GM04504 (cell line): ENCODE data around the gene ZMYM2.

Experiments used
- DNase-seq: peaks from one replicate; pipeline ENCODE4 v3.0.0-alpha.2; 2012; ENCODE audit warnings: low read depth

ZMYM2 gene

GRCh38 chr13:20105161-20105689 is 146.7 kb downstream of the ZMYM2 start:
- no peak for DNase-seq

DNA sequence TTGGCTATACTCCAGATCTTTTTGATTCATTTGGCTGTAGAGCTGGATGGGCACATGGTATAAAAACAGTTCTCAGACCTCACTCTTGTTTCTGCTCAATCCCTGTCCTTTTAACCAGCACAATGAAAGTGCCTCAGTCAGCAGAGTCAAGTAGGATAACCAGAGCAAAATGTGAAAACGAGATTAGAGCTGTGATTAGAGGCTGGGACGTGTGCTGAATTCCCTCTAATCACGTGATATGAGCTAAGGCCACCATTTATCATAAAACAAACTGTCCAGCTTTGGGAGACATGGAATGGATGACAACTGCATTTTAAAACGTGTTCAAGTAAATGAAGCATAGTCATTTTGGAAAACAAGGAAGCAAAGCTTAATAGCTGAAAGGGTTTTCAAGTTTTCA is 148.2 kb downstream of the ZMYM2 start:
- DNase-seq: no peak

GRCh38 chr13:20109037-20109436 is 150.5 kb downstream of the ZMYM2 start:
- no peak for DNase-seq

GRCh38 chr13:20114066-20114610 is 155.6 kb downstream of the ZMYM2 start:
- no peak for DNase-seq

- no peak for DNase-seq
Measured at GRCh38 chr13:20116213-20116612, 157.7 kb downstream of the ZMYM2 start.

DNA sequence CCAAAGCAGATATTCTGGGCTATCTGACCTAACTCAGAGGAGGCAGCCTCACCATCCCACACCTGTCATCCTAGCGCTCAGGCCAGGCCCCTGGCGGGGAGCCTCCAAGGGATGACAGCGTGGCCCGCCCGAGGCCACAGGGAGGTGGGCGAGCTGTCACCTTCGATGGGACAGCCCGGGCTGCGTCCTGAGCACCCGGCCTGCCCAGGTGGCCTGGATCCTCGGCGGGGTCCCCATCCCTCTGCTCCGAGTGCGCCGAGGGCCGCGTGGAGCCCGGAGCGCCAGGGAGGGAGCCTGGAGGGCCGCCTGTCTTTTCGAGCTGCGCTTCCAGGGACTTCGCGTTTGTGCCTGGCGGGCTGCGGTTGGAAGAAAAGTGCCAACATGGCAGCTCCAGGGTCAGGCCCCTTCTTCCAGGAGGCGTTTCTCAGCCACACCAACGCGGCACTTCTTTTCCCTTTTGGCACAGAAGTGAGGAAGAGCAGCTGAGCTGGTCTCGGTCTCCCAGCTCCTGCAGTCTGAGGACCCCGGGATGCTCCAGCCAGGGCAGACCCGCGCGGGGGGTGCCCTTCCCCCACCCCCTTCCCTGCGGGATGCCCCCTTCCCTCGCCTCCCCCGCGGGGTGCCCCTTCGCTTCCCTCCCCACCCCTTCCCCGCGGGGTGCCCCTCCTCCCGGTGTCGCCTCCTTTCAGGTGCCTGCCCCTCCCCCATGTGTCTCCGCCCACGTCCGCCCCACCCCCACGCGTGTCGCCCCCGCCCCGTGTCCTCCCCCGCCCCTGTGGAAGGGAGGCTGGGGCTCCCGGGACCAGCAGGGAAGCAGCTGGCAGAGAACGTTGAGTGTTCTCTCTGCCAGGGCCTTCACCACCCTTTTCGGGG is 160.0 kb downstream of the ZMYM2 start:
- DNase-seq: no peak

GRCh38 chr13:20119960-20120359 is 161.4 kb downstream of the ZMYM2 start:
- no peak for DNase-seq

GRCh38 chr13:20121159-20121525 is 162.6 kb downstream of the ZMYM2 start:
- DNase-seq: no peak

GRCh38 chr13:20124303-20124702 is 165.8 kb downstream of the ZMYM2 start:
- DNase-seq: no peak

- DNase-seq: no peak
Measured at GRCh38 chr13:20125129-20125782, 166.7 kb downstream of the ZMYM2 start.

DNA sequence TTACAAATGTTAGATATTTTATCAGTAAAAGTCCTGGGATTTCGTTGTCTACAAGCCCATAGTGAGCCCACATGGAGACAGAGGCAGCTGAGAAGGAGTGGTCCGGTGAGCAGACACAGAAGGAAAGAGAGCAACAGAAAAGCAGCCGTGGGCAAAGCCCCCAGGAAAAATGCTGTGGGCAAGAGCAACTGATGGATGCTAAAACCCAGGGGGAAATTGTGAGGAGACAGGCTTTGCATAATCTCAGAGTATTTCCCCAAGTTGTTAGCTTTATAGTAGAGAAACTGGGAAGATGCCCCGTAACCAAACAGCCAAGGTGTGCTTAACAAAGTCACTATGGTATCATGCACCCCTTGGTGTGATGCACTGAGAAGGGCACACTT is 167.2 kb downstream of the ZMYM2 start:
- no peak for DNase-seq

DNA sequence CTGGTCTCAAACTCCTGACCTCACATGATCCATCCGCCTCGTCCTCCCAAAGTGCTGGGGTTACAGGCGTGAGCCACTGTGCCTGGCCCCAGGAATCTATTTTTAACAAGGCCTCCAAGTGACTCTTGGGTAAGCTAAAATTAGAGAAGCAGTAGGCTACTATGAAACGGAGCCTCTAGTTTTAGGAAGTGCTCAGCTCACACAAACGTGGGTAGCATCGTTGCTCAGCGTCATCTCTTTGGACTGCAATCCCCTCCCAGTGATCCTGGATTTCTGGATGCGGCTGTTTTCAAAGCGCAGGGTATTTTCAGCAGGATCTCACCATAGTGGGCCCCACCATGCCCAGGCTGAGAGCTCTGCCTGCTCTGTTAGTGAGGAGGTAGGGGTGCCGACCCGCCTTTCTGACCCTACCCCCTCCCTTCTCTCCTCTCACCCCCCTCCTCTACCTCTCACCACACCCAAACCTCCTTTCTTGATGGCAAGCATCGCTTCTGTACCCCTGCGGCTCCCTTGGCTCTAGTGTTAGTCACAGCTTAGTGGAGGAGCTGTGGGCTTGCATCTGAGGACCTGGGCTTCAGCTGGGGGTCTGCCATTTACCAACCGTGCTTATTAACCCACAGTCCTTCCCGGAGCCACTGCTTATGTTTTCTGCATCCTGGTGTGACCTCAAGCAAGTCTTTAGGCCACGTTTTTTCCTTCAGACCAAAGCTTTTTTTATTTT is 168.2 kb downstream of the ZMYM2 start:
- DNase-seq: no peak

- no peak for DNase-seq
Measured at GRCh38 chr13:20127262-20127561, 168.7 kb downstream of the ZMYM2 start.

- DNase-seq: no peak
Measured at GRCh38 chr13:20127562-20128458, 169.3 kb downstream of the ZMYM2 start.

- DNase-seq: no peak
Measured at GRCh38 chr13:20128459-20128931, 170.0 kb downstream of the ZMYM2 start.

- DNase-seq: no peak
Measured at GRCh38 chr13:20129076-20129475, 170.5 kb downstream of the ZMYM2 start.

DNA sequence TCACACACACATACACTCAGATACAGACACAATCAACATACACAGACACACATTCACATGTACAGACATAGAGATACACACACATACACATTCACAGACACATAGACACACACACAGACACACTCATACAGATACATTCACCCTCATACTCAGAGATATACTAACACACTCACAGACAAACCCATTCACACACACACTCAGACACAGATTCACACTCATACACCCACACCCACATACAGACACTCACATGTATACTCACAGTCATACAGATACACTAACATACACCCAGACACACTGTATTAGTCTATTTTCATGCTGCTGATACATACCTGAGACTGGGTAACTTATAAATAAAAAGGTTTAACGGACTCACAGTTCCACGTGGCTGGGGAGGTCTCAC is 171.5 kb downstream of the ZMYM2 start:
- no peak for DNase-seq

DNA sequence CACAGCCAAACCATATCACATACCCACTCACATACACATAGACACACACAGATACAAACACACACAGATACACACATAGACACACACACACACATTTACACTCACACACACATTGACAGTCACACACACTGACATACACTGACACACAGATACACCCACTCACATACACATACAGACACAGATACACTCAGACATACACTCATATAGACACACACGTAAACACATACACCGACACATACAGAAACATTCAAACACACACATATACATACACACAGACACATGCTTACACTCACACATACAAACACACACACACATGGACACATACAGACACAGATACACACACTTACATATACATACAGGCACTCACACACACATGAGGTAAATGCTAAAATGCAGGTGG is 172.1 kb downstream of the ZMYM2 start:
- DNase-seq: no peak

GRCh38 chr13:20131057-20131832 is 172.7 kb downstream of the ZMYM2 start:
- no peak for DNase-seq

DNA sequence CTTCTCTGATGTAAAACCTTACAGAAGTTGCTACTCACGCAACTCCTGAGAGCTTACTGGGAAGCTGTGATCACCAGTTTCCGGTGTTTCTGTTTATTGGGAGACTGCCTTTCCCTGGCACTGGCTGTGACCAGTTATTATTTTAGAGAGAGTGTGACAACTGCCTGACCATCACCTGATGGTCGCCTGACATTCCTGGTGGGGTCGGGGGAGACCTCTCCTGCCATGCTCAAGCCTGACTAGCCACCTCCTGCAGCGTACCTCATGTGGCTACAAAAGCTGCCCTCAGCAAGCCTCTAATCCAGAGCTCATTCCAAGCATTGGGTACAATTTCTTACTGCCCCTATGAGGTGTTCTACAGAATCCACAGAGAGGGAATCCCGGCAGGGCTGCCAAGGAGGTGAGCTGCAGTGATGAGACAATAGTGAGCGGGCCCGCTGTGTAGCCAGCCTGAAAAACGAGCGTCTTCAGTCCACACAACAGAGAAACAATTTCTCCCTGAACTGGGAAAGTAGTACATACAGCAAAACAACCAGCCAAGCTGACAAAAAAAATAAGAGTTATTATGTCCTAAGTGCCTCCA is 173.6 kb downstream of the ZMYM2 start:
- DNase-seq: no peak
